ENCODE data around the gene SH3PXD2A. TPM values are rescaled to one million over a fixed set of nuclear protein-coding genes. Genes with fewer than 3 reads are reported as not detected.

Gene SH3PXD2A
- total RNA-seq: 10.7 and 18.0 TPM in 2 replicates

GRCh38 chr10:103855424-103855823, at the start of gene SH3PXD2A:
Gene SH3PXD2A, minus strand, starts transcription at chr10:103855576. Its CDS starts 310 bp downstream, at chr10:103855266.

Other genes starting within 250 kb of the SH3PXD2A start
- gene STN1, start 62.6 kb upstream of the SH3PXD2A start, total RNA-seq: 32.8 and 38.6 TPM in 2 replicates
- gene SLK, start 111.6 kb upstream of the SH3PXD2A start, total RNA-seq: 52.1 and 56.0 TPM in 2 replicates
- 0.56 and 1.2 TPM in 2 replicates for gene COL17A1, start 230.3 kb upstream of the SH3PXD2A start, total RNA-seq

Measured in regular cardiac myocyte (primary cell).